GM21576 (cell line): Measurements from ENCODE around the gene TNRC6C.

Source experiments
- ATAC-seq: cut with Tn5 transposase; IDR thresholded peaks from one replicate; pipeline ENCODE4 v1.9.1; 2021; ENCODE audit warnings: mild to moderate bottlenecking, moderate library complexity; ENCODE audit not compliant: unreplicated experiment

The TNRC6C gene

DNA sequence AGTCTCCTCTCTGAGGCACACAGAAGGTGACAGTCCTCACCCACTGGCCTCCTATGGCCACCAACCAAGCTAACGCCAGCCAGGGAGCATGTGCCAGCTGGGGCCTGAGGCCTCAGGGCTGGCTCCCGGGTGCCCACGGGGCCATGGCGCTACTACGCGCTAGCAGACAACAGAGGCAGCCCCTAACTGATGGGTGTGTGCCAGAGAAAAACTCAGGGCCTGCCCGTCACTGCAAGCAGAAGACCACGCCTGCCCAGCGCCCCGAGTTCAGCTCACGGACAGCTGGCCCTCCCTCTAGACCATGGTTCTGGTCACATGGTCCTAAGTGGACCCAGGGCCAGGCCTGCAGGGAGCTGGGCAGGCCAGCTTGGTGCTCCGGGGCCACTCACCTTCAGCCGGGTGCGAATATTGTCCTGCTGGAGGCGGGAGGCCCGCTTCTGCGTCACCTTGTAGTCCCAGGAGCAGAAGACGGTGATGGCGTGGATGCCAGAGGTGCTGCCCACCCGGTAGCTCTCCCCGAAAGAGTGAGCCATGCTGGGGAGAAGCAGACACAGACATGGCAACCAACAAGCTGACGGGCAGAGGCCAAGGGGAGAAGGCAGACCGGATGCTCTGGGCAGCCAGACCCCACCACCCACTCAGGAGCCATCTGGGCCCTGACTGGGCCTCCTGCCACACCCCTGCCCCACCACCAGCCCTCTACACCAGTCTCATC lies 163.9 kb downstream of the TNRC6C start:
- ATAC-seq: no peak

DNA sequence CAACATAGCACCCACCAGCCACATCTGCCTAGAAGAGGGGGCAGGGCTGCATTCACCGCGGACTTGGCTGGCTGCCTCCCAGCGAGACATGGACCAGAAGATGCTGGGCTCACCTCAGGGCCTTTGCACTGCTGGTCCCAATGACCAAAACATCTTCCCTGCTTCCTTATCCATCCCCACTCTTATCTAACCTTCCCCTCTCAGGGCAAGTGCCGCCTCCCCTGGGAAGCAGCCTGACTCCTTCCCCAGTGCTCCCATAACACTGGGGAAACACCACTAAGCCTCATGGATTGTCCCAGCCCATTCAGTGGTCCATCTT lies 164.4 kb downstream of the TNRC6C start:
- ATAC-seq: no peak

GRCh38 chr17:78123258-78123929 lies 164.9 kb downstream of the TNRC6C start:
- no peak for ATAC-seq

GRCh38 chr17:78124081-78124835 lies 165.8 kb downstream of the TNRC6C start:
- no peak for ATAC-seq

- ATAC-seq: no peak
Measured at GRCh38 chr17:78124836-78125137, 166.3 kb downstream of the TNRC6C start.

GRCh38 chr17:78125138-78125913 lies 166.8 kb downstream of the TNRC6C start:
- ATAC-seq: no peak

GRCh38 chr17:78125976-78126894 lies 167.7 kb downstream of the TNRC6C start:
- no peak for ATAC-seq

- ATAC-seq: no peak
Measured at GRCh38 chr17:78126895-78127238, 168.4 kb downstream of the TNRC6C start.

- no peak for ATAC-seq
Measured at GRCh38 chr17:78127239-78127887, 168.9 kb downstream of the TNRC6C start.

GRCh38 chr17:78127888-78128550 lies 169.5 kb downstream of the TNRC6C start:
- ATAC-seq: no peak

GRCh38 chr17:78128551-78129350 lies 170.2 kb downstream of the TNRC6C start, which contains the start of gene TMC6:
TMC6 (minus strand) TSS chr17:78128755; CDS start chr17:78126832, 1,923 bp downstream.
- ATAC-seq: no peak

GRCh38 chr17:78129351-78130089 lies 171.0 kb downstream of the TNRC6C start:
- ATAC-seq: no peak

DNA sequence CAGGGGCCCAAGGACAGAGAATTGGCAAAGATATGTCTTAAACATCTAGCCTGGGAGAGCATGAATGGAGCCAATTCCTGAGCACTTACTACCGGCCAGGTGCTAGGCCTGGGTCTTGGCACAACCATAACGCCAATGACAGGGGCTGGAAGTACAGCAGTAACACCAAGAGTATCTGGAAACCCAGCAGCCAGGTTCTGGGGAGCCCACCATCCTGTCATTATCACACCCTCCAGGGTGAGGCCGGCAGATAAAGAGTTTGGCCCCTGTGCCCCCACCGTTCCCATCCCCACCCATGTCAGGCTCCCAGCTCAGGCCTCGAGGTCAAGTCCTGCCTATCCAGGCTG lies 171.6 kb downstream of the TNRC6C start:
- ATAC-seq: no peak

DNA sequence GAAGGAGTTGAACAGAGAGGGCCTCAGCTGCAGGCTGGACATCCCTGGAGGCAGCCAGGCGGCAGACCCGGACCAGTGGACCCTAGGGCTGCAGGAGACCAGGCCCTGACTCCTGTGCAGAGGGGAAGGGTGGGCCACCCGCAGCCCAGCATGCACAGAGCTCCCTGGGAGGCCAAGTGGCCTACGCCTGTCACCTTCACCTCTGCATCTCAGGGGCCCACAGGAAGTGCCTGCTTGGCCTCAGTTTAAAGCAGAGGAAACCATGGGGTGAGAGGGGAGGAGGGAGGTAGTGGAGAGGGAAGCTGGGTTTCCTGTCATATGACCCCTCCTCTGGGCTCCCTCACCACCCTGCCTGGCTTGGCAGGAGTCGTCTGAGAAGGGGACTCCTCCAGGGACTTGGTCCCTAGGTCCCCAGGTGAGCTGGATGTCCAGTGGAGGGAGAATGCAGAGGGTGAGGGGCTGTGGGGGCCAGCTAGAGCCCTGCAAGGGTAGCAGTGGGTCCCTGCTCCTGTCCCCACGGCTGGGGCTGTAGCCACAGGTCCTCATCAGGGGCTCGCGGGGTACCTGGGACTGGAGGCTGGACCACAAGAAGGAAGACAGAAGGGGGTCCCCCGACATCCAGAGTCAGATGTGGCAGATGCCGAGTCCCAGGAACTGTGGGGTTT lies 172.1 kb downstream of the TNRC6C start, which contains the start of gene TMC8:
Gene TMC8, plus strand, starts transcription at position 335 of the 665 bp plus-strand sequence. CDS start 818 bp downstream, outside the sequence.
- no peak for ATAC-seq

DNA sequence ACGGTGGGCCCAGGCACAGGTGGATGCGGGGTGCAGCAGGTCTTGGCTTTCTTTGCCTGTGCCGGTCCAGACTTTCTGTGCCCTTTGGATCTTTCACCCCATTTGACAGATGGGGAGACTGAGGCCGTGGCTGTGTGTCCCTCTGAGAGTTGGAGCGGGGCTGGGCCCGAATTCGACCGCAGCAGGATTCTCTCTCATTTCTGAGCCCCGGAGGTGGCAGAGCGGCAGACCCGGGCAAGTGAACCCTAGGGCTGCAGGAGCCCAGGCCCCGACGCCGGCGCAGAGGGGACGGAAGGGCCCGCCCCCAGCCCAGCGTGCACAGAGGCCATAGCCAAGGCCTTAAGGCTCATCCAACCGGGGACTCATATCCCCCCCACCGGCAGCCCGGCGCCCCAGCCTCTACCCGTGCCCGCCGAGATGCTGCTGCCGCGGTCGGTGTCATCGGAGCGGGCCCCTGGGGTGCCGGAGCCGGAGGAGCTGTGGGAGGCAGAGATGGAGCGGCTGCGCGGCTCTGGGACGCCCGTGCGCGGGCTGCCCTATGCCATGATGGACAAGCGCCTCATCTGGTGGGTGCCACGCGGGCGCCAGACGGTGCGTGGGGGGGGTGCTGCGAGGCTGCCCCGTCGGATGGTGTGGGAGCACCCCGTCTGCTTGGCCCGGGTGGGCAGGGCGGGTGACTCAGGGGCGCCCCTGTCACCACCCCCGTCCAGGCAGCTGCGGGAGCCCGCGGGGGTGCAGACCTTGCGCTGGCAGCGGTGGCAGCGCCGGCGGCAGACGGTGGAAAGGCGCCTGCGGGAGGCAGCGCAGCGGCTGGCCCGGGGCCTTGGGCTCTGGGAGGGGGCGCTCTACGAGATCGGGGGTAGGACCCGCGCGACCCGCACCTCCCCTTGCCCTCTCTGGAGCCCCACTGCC lies 172.9 kb downstream of the TNRC6C start:
- ATAC-seq: no peak

DNA sequence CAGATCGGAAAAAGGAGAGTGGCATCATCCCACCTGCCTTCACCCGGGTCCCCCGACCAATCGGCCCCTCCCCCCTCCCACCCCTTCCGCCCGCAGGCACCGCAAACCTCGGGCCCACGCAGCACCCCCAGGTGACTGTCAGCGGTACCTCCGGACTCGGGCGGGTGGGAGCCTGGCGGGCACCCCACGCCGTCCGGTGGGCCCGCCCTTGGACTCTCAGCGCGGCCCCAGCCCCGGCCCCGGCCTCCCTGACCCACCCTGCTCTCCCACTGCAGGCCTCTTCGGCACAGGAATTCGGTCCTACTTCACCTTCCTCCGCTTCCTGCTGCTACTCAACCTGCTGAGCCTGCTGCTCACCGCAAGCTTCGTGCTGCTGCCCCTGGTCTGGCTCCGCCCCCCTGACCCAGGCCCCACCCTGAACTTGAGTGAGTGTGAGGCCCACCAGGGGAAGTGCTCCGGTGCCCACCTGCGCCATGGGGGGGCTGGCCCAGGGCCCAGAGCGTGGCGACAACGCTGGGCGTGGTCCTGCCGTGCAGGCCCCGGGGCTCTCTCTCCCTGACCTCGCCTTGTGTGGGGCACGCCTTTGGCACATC lies 173.7 kb downstream of the TNRC6C start:
- no peak for ATAC-seq
